Astrocyte (in vitro differentiated cells and primary cell): ENCODE results near the gene NDUFB2. TPM values are rescaled to one million over a fixed set of nuclear protein-coding genes. Genes with fewer than 3 reads are reported as not detected.

ENCODE experiments used
- DNase-seq: peaks from one replicate; pipeline ENCODE4 v3.0.0-alpha.2; 2010; ENCODE audit warnings: low read depth
- FAIRE-seq: peaks from 2 replicates; lab custom pipeline; 2011; peaks lifted over from hg19 to GRCh38; lab: Jason Lieb, UNC
- H2AFZ ChIP-seq: 2 replicates; pipeline ENCODE4 v1.6.0; 2012; ENCODE audit warnings: low read depth, low read length, inconsistent platforms
- H3K27ac ChIP-seq: 2 replicates; pipeline ENCODE4 v1.5.1; 2011; ENCODE audit warnings: low read depth, low read length, inconsistent platforms
- H3K27me3 ChIP-seq: 2 replicates; pipeline ENCODE4 v1.6.0; 2011; ENCODE audit warnings: low read length, inconsistent platforms; ENCODE audit not compliant: insufficient read depth
- H3K36me3 ChIP-seq: 2 replicates; pipeline ENCODE4 v1.5.1; 2011; ENCODE audit warnings: low read length, inconsistent platforms; ENCODE audit not compliant: insufficient read depth
- H3K4me1 ChIP-seq: 2 replicates; pipeline ENCODE4 v1.5.1; 2011; ENCODE audit warnings: low read length, inconsistent platforms; ENCODE audit not compliant: insufficient read depth
- H3K4me2 ChIP-seq: 2 replicates; pipeline ENCODE4 v1.6.0; 2012; ENCODE audit warnings: low read length, inconsistent platforms
- H3K4me3 ChIP-seq: 2 replicates; pipeline ENCODE4 v1.5.1; 2011; ENCODE audit warnings: low read depth, mild to moderate bottlenecking, low read length, inconsistent platforms; ENCODE audit not compliant: insufficient read depth
- H3K79me2 ChIP-seq: 2 replicates; pipeline ENCODE4 v1.6.0; 2012; ENCODE audit warnings: mild to moderate bottlenecking, low read length, inconsistent platforms; ENCODE audit not compliant: insufficient read depth
- H3K9ac ChIP-seq: 2 replicates; pipeline ENCODE4 v1.6.0; 2012; ENCODE audit warnings: mild to moderate bottlenecking, low read length, inconsistent platforms
- H3K9me3 ChIP-seq: 2 replicates; pipeline ENCODE4 v1.5.1; 2012; ENCODE audit warnings: low read depth, mild to moderate bottlenecking, low read length, inconsistent platforms; ENCODE audit not compliant: insufficient read depth
- H4K20me1 ChIP-seq: 2 replicates; pipeline ENCODE4 v1.6.0; 2012; ENCODE audit warnings: low read length, inconsistent platforms; ENCODE audit not compliant: insufficient read depth
- H3K27ac Mint-ChIP-seq: one replicate; pipeline ENCODE4 v1.8.0; 2021; ENCODE audit warnings: mild to moderate bottlenecking, mixed read lengths; ENCODE audit not compliant: unreplicated experiment
- H3K27me3 Mint-ChIP-seq: one replicate; pipeline ENCODE4 v1.8.0; 2021; ENCODE audit warnings: low read depth, mixed read lengths; ENCODE audit not compliant: unreplicated experiment
- H3K36me3 Mint-ChIP-seq: one replicate; pipeline ENCODE4 v1.8.0; 2021; ENCODE audit warnings: low read depth, mixed read lengths; ENCODE audit not compliant: unreplicated experiment
- H3K4me1 Mint-ChIP-seq: one replicate; pipeline ENCODE4 v1.8.0; 2021; ENCODE audit warnings: low read depth, mixed read lengths; ENCODE audit not compliant: unreplicated experiment
- H3K4me3 Mint-ChIP-seq: one replicate; pipeline ENCODE4 v1.8.0; 2021; ENCODE audit warnings: mild to moderate bottlenecking, moderate library complexity, mixed read lengths; ENCODE audit not compliant: unreplicated experiment
- H3K9me3 Mint-ChIP-seq: one replicate; pipeline ENCODE4 v1.8.0; 2021; ENCODE audit warnings: mild to moderate bottlenecking, mixed read lengths; ENCODE audit not compliant: unreplicated experiment
- EZH2 ChIP-seq: IDR thresholded peaks from 2 replicates; pipeline ENCODE4 v1.6.1; 2012; ENCODE audit warnings: mild to moderate bottlenecking, low read length, inconsistent platforms; ENCODE audit not compliant: insufficient read depth
- total RNA-seq: library from RNA; stranded (reverse); gene quantifications from 2 replicates; pipeline ENCODE4 v1.2.1, GENCODE V29; 2021
- TF ChIP-seq, protein P1 (sequence below): IDR thresholded peaks from 2 replicates; pipeline ENCODE4 v1.5.1; 2011; ENCODE audit warnings: low read depth, mild to moderate bottlenecking, inconsistent platforms, low read length, moderate library complexity; ENCODE audit not compliant: insufficient read depth

Gene NDUFB2
- total RNA-seq, 1 donor from 2014 or later = 254 TPM

DNA sequence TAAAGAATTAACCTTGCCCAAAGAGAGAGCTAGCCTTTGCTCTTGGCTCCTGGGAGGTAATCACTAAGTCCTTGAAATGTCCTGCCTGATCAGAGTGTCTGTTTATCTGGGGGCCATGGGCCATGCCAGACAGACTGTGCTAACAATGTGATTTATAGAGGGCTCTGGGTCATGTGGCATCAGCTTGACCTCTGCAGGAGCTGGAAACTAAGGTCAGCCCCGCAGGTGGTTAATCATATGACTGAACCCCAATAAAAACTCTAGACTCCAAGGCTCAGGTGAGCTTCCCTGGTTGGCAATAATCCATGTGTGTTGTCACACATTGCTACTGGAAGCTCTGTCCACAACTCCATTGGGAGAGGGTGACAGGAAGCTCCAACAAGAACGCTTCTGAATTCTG lies 47.5 kb downstream of the NDUFB2 start:
- H3K36me3 Mint-ChIP-seq = peaks cover 5% of the 10 kb centered on the region
- H3K4me2 ChIP-seq = no peak overlapping the region
- H3K36me3 ChIP-seq = peaks cover 9% of the 10 kb centered on the region
- H3K9me3 Mint-ChIP-seq = no peaks in the 10 kb centered on the region
- no peak overlapping the region for H3K4me3 ChIP-seq
- DNase-seq (no peak), FAIRE-seq (no peak)
- H2AFZ ChIP-seq = no peak overlapping the region
- H3K27me3 Mint-ChIP-seq = no peaks in the 10 kb centered on the region
- H3K27ac Mint-ChIP-seq = no peak overlapping the region
- H3K27ac ChIP-seq = no peak overlapping the region
- H3K27me3 ChIP-seq = no peaks in the 10 kb centered on the region
- H3K4me1 ChIP-seq = no peaks in the 10 kb centered on the region
- TF ChIP-seq, protein P1, sequence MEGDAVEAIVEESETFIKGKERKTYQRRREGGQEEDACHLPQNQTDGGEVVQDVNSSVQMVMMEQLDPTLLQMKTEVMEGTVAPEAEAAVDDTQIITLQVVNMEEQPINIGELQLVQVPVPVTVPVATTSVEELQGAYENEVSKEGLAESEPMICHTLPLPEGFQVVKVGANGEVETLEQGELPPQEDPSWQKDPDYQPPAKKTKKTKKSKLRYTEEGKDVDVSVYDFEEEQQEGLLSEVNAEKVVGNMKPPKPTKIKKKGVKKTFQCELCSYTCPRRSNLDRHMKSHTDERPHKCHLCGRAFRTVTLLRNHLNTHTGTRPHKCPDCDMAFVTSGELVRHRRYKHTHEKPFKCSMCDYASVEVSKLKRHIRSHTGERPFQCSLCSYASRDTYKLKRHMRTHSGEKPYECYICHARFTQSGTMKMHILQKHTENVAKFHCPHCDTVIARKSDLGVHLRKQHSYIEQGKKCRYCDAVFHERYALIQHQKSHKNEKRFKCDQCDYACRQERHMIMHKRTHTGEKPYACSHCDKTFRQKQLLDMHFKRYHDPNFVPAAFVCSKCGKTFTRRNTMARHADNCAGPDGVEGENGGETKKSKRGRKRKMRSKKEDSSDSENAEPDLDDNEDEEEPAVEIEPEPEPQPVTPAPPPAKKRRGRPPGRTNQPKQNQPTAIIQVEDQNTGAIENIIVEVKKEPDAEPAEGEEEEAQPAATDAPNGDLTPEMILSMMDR = no peak
- no peak for TF ChIP-seq EZH2
- H3K79me2 ChIP-seq = no peaks in the 10 kb centered on the region
- no peak overlapping the region for H3K9ac ChIP-seq
- no peak overlapping the region for H3K4me3 Mint-ChIP-seq
- no peaks in the 10 kb centered on the region for H3K9me3 ChIP-seq
- no peaks in the 10 kb centered on the region for H3K4me1 Mint-ChIP-seq
- H4K20me1 ChIP-seq = peaks cover 3% of the 10 kb centered on the region

DNA sequence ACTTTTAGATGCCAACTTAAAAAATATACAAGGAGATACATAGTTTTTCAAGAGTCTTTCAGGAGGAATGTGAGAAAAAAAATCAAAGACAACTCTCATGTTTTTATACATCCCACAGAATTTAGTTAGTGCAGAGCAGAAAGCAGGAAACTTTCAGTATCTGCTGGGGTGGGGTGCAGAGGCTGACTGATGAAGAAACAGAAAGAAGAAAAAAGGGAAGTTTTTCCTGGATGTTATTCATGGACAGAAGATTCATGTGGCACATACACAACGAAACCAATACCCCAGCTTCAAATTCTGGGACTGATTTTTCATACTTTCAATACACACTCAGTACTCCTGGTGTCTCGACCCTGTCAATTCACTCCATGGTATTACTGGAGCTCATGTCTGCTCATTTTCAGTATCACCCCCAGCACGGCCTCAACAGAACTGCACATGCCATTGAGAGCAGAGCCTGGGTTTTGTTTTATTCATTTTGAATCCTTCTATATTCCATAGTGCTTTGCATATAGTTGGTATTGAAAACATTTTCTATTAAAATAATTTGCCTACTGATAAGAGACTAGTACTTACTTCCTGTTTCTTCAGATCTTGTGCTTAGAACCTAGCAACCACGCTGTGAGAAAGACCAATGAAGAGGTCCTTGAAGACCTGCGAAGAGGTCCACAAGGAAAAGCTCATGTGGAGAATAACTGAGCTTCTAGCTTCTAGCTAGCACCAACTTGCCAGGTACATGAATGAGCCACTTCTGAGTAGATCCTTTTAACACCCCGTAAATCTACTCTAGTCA lies 49.0 kb downstream of the NDUFB2 start:
- Histone ChIP-seq H3K4me1 (no peaks in the 10 kb centered on the region), H2AFZ (no peak overlapping the region), H3K27me3 (no peaks in the 10 kb centered on the region), H3K4me2 (no peak overlapping the region), H3K36me3 (peaks cover 9% of the 10 kb centered on the region), H3K79me2 (no peaks in the 10 kb centered on the region), H3K4me3 (no peak overlapping the region), H4K20me1 (peaks cover 3% of the 10 kb centered on the region), H3K9me3 (no peaks in the 10 kb centered on the region), H3K9ac (no peak overlapping the region), H3K27ac (no peak overlapping the region)
- no peak overlapping the region for H3K4me3 Mint-ChIP-seq
- H3K4me1 Mint-ChIP-seq = no peaks in the 10 kb centered on the region
- no peak for DNase-seq
- no peak overlapping the region for H3K27ac Mint-ChIP-seq
- peaks cover 8% of the 10 kb centered on the region for H3K36me3 Mint-ChIP-seq
- no peak for FAIRE-seq
- TF ChIP-seq, protein P1 = no peak
- TF ChIP-seq EZH2 = no peak
- no peaks in the 10 kb centered on the region for H3K27me3 Mint-ChIP-seq
- H3K9me3 Mint-ChIP-seq = no peaks in the 10 kb centered on the region

DNA sequence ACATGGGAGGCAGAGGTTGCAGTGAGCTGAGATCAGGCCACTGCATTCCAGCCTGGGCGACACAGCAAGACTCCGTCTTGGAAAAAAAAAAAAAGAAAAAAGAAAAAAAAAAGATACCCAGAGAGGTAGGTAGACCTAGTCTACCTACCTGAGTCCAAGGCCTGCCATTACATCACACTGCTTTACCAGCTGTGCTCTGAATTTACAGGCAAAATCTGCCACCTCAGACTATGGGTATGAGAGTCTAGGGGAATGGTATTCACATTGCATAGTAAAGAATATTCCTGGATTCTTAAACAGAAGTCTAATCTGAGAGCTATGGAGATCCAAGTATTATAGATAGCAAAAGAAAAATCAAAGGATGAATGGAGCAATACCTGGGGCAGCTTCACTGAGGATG lies 50.2 kb downstream of the NDUFB2 start:
- Mint-ChIP-seq H3K27me3 (no peaks in the 10 kb centered on the region), H3K27ac (no peak overlapping the region), H3K4me1 (no peaks in the 10 kb centered on the region), H3K4me3 (no peak overlapping the region), H3K9me3 (no peaks in the 10 kb centered on the region), H3K36me3 (peaks cover 9% of the 10 kb centered on the region)
- FAIRE-seq (no peak), DNase-seq (no peak)
- H3K27ac ChIP-seq = no peak overlapping the region
- H3K27me3 ChIP-seq = no peaks in the 10 kb centered on the region
- H3K4me2 ChIP-seq = no peak overlapping the region
- no peak overlapping the region for H2AFZ ChIP-seq
- no peaks in the 10 kb centered on the region for H3K9me3 ChIP-seq
- H3K36me3 ChIP-seq = peaks cover 9% of the 10 kb centered on the region
- H3K9ac ChIP-seq = no peak overlapping the region
- no peaks in the 10 kb centered on the region for H4K20me1 ChIP-seq
- no peak overlapping the region for H3K4me3 ChIP-seq
- TF ChIP-seq, protein P1 = no peak
- no peak for TF ChIP-seq EZH2
- no peaks in the 10 kb centered on the region for H3K4me1 ChIP-seq
- no peaks in the 10 kb centered on the region for H3K79me2 ChIP-seq
